HEK293T (cell line): ENCODE data around the gene PGAM2.

Experiments used
- ARNT ChIP-seq: fragments of 450-650 bp; IDR thresholded peaks from 2 replicates; pipeline ENCODE4 v1.6.1; 2017; ENCODE audit warnings: mild to moderate bottlenecking
- BHLHE40 ChIP-seq: fragments of 450-650 bp; IDR thresholded peaks from 2 replicates; pipeline ENCODE4 v1.6.1; 2016; ENCODE audit warnings: mild to moderate bottlenecking, moderate library complexity, borderline replicate concordance
- CTBP1 ChIP-seq: fragments of 450-650 bp; IDR thresholded peaks from 2 replicates; pipeline ENCODE4 v1.6.1; 2016; ENCODE audit warnings: borderline replicate concordance
- ELF4 ChIP-seq: fragments of 450-650 bp; IDR thresholded peaks from 2 replicates; pipeline ENCODE4 v1.6.1; 2017; ENCODE audit warnings: antibody characterized with exemption
- FOXK2 ChIP-seq: fragments of 450-650 bp; IDR thresholded peaks from 2 replicates; pipeline ENCODE4 v1.6.1; 2016; ENCODE audit warnings: mild to moderate bottlenecking
- L3MBTL2 ChIP-seq: fragments of 450-650 bp; conservative IDR thresholded peaks from 2 replicates; pipeline ENCODE4 v1.6.1; 2016; ENCODE audit warnings: mild to moderate bottlenecking
- LEF1 ChIP-seq: fragments of 450-650 bp; IDR thresholded peaks from 2 replicates; pipeline ENCODE4 v1.6.1; 2017; ENCODE audit warnings: mild to moderate bottlenecking, borderline replicate concordance
- NFRKB ChIP-seq: fragments of 450-650 bp; IDR thresholded peaks from 2 replicates; pipeline ENCODE4 v1.6.1; 2016; ENCODE audit warnings: mild to moderate bottlenecking, moderate library complexity
- PKNOX1 ChIP-seq: fragments of 450-650 bp; IDR thresholded peaks from 2 replicates; pipeline ENCODE4 v1.6.1; 2016
- SP1 ChIP-seq: fragments of 450-650 bp; IDR thresholded peaks from 2 replicates; pipeline ENCODE4 v1.6.1; 2017
- SUZ12 ChIP-seq: fragments of 450-650 bp; IDR thresholded peaks from 2 replicates; pipeline ENCODE4 v1.6.1; 2016; ENCODE audit warnings: mild to moderate bottlenecking
- ZNF384 ChIP-seq: fragments of 450-650 bp; IDR thresholded peaks from 2 replicates; pipeline ENCODE4 v1.6.1; 2016

- TF ChIP-seq ELF4 (no peak), BHLHE40 (no peak), SUZ12 (no peak), LEF1 (no peak), SP1 (no peak), ZNF384 (no peak), FOXK2 (no peak), NFRKB (no peak), CTBP1 (no peak), PKNOX1 (no peak), ARNT (no peak), L3MBTL2 (no peak)
These were observed 719 bp upstream of the PGAM2 start for GRCh38 chr7:44066111-44066460.
